SU-DHL-6 (cell line): ENCODE measurements around the gene DYNC2H1.

Experiments used
- H2AFZ ChIP-seq: fragments of 200-600 bp; sonication (generic); 2 replicates; pipeline ENCODE4 v1.6.1; 2014; ENCODE audit warnings: low read depth, mild to moderate bottlenecking, moderate library complexity, mixed read lengths, antibody characterized with exemption, low read length; ENCODE audit not compliant: severe bottlenecking
- H3F3A ChIP-seq: fragments of 200-600 bp; shearing (Covaris generic); 2 replicates; pipeline ENCODE4 v1.6.0; 2016; ENCODE audit warnings: antibody characterized with exemption, mild to moderate bottlenecking; ENCODE audit not compliant: insufficient read depth
- H3K27ac ChIP-seq: fragments of 200-600 bp; sonication (generic); 2 replicates; pipeline ENCODE4 v1.5.1; 2016; ENCODE audit warnings: low read depth, mild to moderate bottlenecking, low read length, moderate library complexity, mixed read lengths
- H3K27me3 ChIP-seq: fragments of 200-600 bp; sonication (generic), shearing (Covaris generic); 2 replicates; pipeline ENCODE4 v1.6.0; 2014; ENCODE audit warnings: mild to moderate bottlenecking, low read length
- H3K36me3 ChIP-seq: fragments of 200-600 bp; sonication (generic); 2 replicates; pipeline ENCODE4 v1.6.1; 2014; ENCODE audit warnings: mild to moderate bottlenecking, low read length, mixed read lengths
- H3K4me2 ChIP-seq: fragments of 300-600, 200-600 bp; shearing (Covaris generic), sonication (generic); 2 replicates; pipeline ENCODE4 v1.6.0; 2014; ENCODE audit warnings: low read length, low read depth, mild to moderate bottlenecking; ENCODE audit not compliant: poor library complexity, severe bottlenecking
- H3K4me3 ChIP-seq: fragments of 200-600 bp; sonication (generic); 2 replicates; pipeline ENCODE4 v1.5.1; 2014; ENCODE audit warnings: antibody characterized with exemption, low read length, mild to moderate bottlenecking, mixed read lengths; ENCODE audit not compliant: insufficient read depth, poor library complexity, severe bottlenecking
- H3K79me2 ChIP-seq: fragments of 200-600 bp; sonication (generic); 2 replicates; pipeline ENCODE4 v1.6.1; 2014; ENCODE audit warnings: mild to moderate bottlenecking, low read length, moderate library complexity; ENCODE audit not compliant: insufficient read depth
- H3K9ac ChIP-seq: fragments of 200-600 bp; sonication (generic); 2 replicates; pipeline ENCODE4 v1.7.0; 2014; ENCODE audit warnings: mild to moderate bottlenecking, low read length
- H3K9me2 ChIP-seq: fragments of 200-600 bp; sonication (generic); replicated peaks from 2 replicates; pipeline ENCODE4 v1.6.1; 2014; ENCODE audit warnings: low read length; ENCODE audit not compliant: insufficient read depth
- H3K9me3 ChIP-seq: fragments of 200-600 bp; sonication (generic); 2 replicates; pipeline ENCODE4 v1.6.1; 2014; ENCODE audit warnings: low read length, mixed read lengths; ENCODE audit not compliant: insufficient read depth
- H4K20me1 ChIP-seq: fragments of 200-600 bp; sonication (generic); 2 replicates; pipeline ENCODE4 v1.6.1; 2014; ENCODE audit warnings: low read depth, mild to moderate bottlenecking, antibody characterized with exemption, low read length, moderate library complexity, mixed read lengths
- CTCF ChIP-seq: fragments of 200-600 bp; sonication (generic); IDR thresholded peaks from one replicate; pipeline ENCODE4 v1.5.1; 2017; ENCODE audit warnings: antibody characterized with exemption, mild to moderate bottlenecking, low read length, moderate library complexity; ENCODE audit not compliant: insufficient read depth, poor library complexity, severe bottlenecking
- EZH2phosphoT487 ChIP-seq: fragments of 200-600 bp; sonication (generic), shearing (Covaris generic); conservative IDR thresholded peaks from 2 replicates; pipeline ENCODE4 v1.6.1; 2018; ENCODE audit warnings: mild to moderate bottlenecking, antibody characterized with exemption, low read length, moderate library complexity, mixed read lengths

The DYNC2H1 gene

GRCh38 chr11:103091064-103091800 is 18.0 kb upstream of the DYNC2H1 start:
- H3K27me3 ChIP-seq, result no peaks in the 10 kb centered on the region
- peak overlapping the region; percentile 48 for H3K27ac ChIP-seq
- peak overlapping the region; percentile 93 for H3K4me3 ChIP-seq
- H3K36me3 ChIP-seq, result peaks cover 18% of the 10 kb centered on the region; the same call in 1 of the 2 replicates
- peaks cover 19% of the 10 kb centered on the region for H4K20me1 ChIP-seq
- H3K9ac ChIP-seq, result peak overlapping the region; percentile 100
- H3K9me2 ChIP-seq, result no peaks in the 10 kb centered on the region
- TF ChIP-seq CTCF, result no peak
- no peak for TF ChIP-seq EZH2phosphoT487
- H3K79me2 ChIP-seq, result peaks cover 52% of the 10 kb centered on the region
- H2AFZ ChIP-seq, result peak overlapping the region; percentile 93
- no peaks in the 10 kb centered on the region for H3K9me3 ChIP-seq
- no peaks in the 10 kb centered on the region; the same call in 1 of the 2 replicates for H3F3A ChIP-seq
- peak overlapping the region; percentile 95 for H3K4me2 ChIP-seq

- H3K4me2 ChIP-seq, result peak within 1 kb of the TSS; percentile 95
- H3K4me3 ChIP-seq, result peak within 1 kb of the TSS; percentile 93
- TF ChIP-seq EZH2phosphoT487 (no peak), CTCF (no peak)
- H2AFZ ChIP-seq, result peak within 1 kb of the TSS; percentile 93
- peaks cover 18% of the 10 kb centered on the region; the same call in 1 of the 2 replicates for H3K36me3 ChIP-seq
- no peaks in the 10 kb centered on the region for H3K27me3 ChIP-seq
- no peaks in the 10 kb centered on the region for H3K9me3 ChIP-seq
- no peaks in the 10 kb centered on the region for H3K9me2 ChIP-seq
- peaks cover 15% of the 10 kb centered on the region; the same call in 1 of the 2 replicates for H4K20me1 ChIP-seq
- peaks cover 48% of the 10 kb centered on the region for H3K79me2 ChIP-seq
- no peaks in the 10 kb centered on the region; the same call in 1 of the 2 replicates for H3F3A ChIP-seq
- peak within 1 kb of the TSS; percentile 100 for H3K9ac ChIP-seq
- H3K27ac ChIP-seq, result peak within 1 kb of the TSS; percentile 48
These were observed 17.3 kb upstream of the DYNC2H1 start, which contains the start of gene DCUN1D5 for GRCh38 chr11:103091801-103092524. Gene DCUN1D5 (minus strand): TSS chr11:103092160. CDS start chr11:103091872, 288 bp downstream.

GRCh38 chr11:103097279-103097678 is 11.9 kb upstream of the DYNC2H1 start:
- Histone ChIP-seq H3K9me2 (no peaks in the 10 kb centered on the region), H3K4me3 (no peak overlapping the region)

More at GRCh38 chr11:103097279-103097678, 11.9 kb upstream of the DYNC2H1 start:
- TF ChIP-seq CTCF (no peak), EZH2phosphoT487 (no peak)
- Histone ChIP-seq H2AFZ (no peak overlapping the region), H3F3A (no peaks in the 10 kb centered on the region), H3K27ac (no peak overlapping the region), H3K4me2 (no peak overlapping the region), H3K9ac (no peak overlapping the region), H3K36me3 (no peaks in the 10 kb centered on the region), H3K79me2 (no peaks in the 10 kb centered on the region; the same call in 1 of the 2 replicates), H3K27me3 (no peaks in the 10 kb centered on the region), H3K9me3 (no peaks in the 10 kb centered on the region), H4K20me1 (no peaks in the 10 kb centered on the region)
